Spinal cord (tissue), 10 donors: Measurements from ENCODE around the gene PLA2G2E. TPM values are rescaled to one million over a fixed set of nuclear protein-coding genes. Genes with fewer than 3 reads are reported as not detected.

Experiments used
- DNase-seq, 6 donors: peaks; one replicate each; pipeline versions ENCODE4 v3.0.0 to v3.0.0-alpha.2; 2013 to 2015; ENCODE audit warnings: low spot score in 6 of 6, low read depth in 4 of 6
- H3K27ac ChIP-seq: one replicate; pipeline ENCODE4 v1.5.1; 2013; ENCODE audit warnings: low read depth, low read length, control low read depth
- H3K27me3 ChIP-seq: one replicate; pipeline ENCODE4 v1.6.1; 2013; ENCODE audit warnings: low read length; ENCODE audit not compliant: control insufficient read depth, insufficient read depth
- H3K36me3 ChIP-seq: one replicate; pipeline ENCODE4 v1.6.1; 2013; ENCODE audit warnings: low read length; ENCODE audit not compliant: control insufficient read depth, insufficient read depth
- H3K4me1 ChIP-seq: one replicate; pipeline ENCODE4 v1.6.1; 2013; ENCODE audit warnings: low read length; ENCODE audit not compliant: control insufficient read depth, insufficient read depth
- H3K4me3 ChIP-seq: one replicate; pipeline ENCODE4 v1.5.1; 2013; ENCODE audit warnings: low read depth, low read length, control low read depth
- H3K9me3 ChIP-seq: one replicate; pipeline ENCODE4 v1.6.1; 2013; ENCODE audit warnings: low read length; ENCODE audit not compliant: control insufficient read depth, insufficient read depth
- whole genome bisulfite sequencing: methylation state at CpG from one replicate; pipeline ENCODE4 v1.1.5; 2013; ENCODE audit warnings: missing lambda C conversion rate; ENCODE audit not compliant: insufficient coverage; 5-methylcytosine and 5-hydroxymethylcytosine counted together
- polyA plus RNA-seq, 2 donors: library from polyadenylated mRNA; unstranded; fragments of 120-200 nt; gene quantifications; one replicate each; pipeline ENCODE4 v1.2.1, GENCODE V29; 2013; ENCODE audit not compliant: insufficient read length in 2 of 2
- total RNA-seq, 2 donors: library from RNA; depleted of rRNA in 1 of 2; stranded (reverse); fragments of 120-200 nt in 1 of 2; fragments of >200 nt in 1 of 2; gene quantifications; one replicate each; pipeline versions ENCODE4 v1.2.3 to v1.2.4, GENCODE V29; 2013 to 2014
- donor health status: healthy.

PLA2G2E gene
- total and polyA plus RNA-seq, 4 donors: not detected

DNA sequence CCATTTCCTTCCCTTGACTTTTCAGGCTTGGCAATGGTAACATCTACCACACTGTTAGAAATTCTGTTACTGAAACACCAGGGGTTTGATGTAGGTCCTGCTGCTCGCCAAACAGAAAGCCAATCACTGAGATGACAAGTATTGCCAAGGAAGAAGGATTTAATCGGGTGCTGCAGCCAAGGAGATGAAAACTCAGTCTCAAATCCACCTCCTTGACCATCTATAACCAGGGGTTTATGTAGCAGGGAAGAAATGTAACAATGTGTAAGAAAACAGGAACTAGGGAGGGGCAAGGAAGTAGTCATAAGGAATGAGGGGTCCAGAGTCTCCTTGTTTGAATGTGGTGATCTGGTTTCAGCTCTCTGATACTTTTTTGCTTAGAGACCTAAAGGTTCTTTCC, 30.6 kb upstream of the PLA2G2E start:
- no CpG with 5 or more reads among the region's 2 CpGs for WGBS
- no peak overlapping the region for H3K4me3 ChIP-seq
- H3K4me1 ChIP-seq: no peaks in the 10 kb centered on the region
- H3K36me3 ChIP-seq: no peaks in the 10 kb centered on the region
- no peak for DNase-seq
- H3K27me3 ChIP-seq: no peaks in the 10 kb centered on the region
- no peaks in the 10 kb centered on the region for H3K9me3 ChIP-seq
- no peak overlapping the region for H3K27ac ChIP-seq

DNA sequence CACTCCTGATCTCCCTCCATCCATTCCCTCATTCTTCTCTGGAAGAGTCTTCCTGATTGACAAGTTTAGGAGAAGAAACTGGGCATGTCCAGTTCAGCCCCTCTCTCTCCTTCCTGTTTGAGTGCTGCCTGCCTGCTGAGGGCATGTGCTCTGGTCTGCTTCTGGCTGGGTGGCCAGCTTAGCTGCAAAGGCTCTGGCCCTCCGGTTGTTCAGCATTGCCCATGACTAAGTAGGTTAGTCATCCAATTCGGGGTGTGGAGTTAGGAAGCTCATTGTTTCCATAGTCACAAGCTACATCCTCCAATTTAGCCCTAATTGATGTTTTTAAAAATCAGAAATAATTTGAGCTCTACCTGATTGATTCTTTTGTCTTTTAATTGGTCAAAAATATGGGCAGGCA, 25.6 kb upstream of the PLA2G2E start:
- DNase-seq: no peak
- no CpG with 5 or more reads among the region's 2 CpGs for WGBS
- Histone ChIP-seq H3K4me3 (no peak overlapping the region), H3K27me3 (no peaks in the 10 kb centered on the region), H3K27ac (no peak overlapping the region), H3K4me1 (no peaks in the 10 kb centered on the region), H3K36me3 (no peaks in the 10 kb centered on the region), H3K9me3 (no peaks in the 10 kb centered on the region)

DNA sequence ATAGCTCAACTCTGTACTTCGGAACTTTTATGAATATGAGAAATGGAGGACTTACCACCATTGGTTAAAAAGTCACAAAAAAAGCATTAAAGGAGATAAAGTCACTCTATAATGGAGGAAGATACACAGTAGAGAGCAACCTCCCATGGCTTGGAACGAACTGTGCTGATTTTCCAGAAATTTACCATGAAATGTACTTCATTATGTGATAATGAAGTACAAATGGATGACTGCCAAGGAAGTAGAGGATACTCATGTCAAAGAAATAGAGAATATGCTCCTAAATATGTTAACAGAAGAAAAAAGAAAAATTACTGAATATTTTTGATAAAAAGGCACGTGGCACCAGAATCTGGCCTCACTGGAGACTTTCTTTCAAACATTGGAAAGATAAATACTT, 23.6 kb upstream of the PLA2G2E start:
- Histone ChIP-seq H3K4me1 (no peaks in the 10 kb centered on the region), H3K36me3 (no peaks in the 10 kb centered on the region), H3K27ac (no peak overlapping the region), H3K27me3 (no peaks in the 10 kb centered on the region), H3K4me3 (no peak overlapping the region), H3K9me3 (no peaks in the 10 kb centered on the region)
- DNase-seq: no peak
- no CpG with 5 or more reads among the region's 3 CpGs for WGBS

DNA sequence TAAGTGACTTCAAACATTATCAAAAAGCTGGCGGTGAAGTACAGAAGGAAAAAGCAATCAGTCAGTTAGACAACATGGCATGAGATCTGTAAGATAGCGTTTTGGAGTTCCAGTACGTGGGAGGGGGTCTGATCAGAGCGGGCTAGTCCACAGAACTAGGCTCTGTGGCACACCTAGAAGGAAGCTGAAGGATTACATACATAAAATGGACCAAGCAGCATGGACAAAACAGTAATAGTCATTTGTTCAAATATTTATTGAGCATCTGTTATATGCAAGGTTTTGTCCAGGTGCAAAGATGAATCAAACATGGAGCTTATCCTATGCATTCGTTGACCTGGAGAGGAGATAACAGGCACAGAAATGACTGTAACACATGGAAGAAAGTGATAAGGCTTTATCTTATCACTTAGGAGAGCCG, 22.9 kb upstream of the PLA2G2E start:
- Histone ChIP-seq H3K4me1 (no peaks in the 10 kb centered on the region), H3K27me3 (no peaks in the 10 kb centered on the region), H3K27ac (no peak overlapping the region), H3K4me3 (no peak overlapping the region), H3K36me3 (no peaks in the 10 kb centered on the region), H3K9me3 (no peaks in the 10 kb centered on the region)
- WGBS: 86% methylated on average over 5 of the region's 6 CpGs
- no peak for DNase-seq

DNA sequence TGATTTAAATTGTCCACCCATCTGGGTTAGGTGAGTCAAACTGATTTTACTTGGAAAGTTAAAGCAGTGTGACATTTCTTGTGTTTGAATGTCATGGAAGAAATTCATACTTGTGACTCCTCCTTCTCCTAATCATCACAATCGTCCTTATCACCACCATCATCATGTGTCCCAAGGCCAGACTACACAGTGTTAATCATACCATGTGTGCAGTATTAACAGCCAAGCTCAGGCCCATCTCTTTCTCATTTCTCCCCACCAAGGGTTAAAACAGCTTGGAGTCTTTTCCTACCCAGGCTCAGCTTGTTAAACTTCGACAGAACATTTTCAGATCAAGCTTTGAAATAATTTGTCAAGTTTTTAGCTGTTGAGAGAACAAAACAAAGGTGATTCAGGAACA, 22.5 kb upstream of the PLA2G2E start:
- Histone ChIP-seq H3K4me1 (no peaks in the 10 kb centered on the region), H3K9me3 (no peaks in the 10 kb centered on the region), H3K36me3 (no peaks in the 10 kb centered on the region), H3K4me3 (no peak overlapping the region), H3K27ac (no peak overlapping the region), H3K27me3 (no peaks in the 10 kb centered on the region)
- DNase-seq: no peak
- WGBS: 50% methylated on average over 1 of the region's 2 CpGs

DNA sequence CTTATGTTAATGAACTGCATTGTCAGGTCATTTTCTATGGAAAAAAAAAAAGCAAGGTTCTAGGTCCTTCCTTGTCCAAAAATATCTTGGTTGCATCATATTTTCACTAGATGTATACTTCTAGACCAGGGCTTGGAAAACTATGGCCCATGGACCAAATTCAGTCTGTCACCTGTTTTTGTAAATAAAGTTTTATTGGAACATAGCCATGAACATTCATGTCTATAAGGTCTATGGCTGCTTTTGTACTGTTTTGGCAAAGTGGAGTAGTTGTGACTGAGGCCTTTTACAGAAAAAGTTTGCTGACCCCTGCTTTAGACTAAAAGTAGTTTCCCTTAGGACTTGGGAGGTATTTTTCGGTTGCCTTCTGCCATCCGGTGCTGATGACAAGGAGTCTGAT, 19.2 kb upstream of the PLA2G2E start:
- Histone ChIP-seq H3K27ac (no peak overlapping the region), H3K4me3 (no peak overlapping the region), H3K9me3 (no peaks in the 10 kb centered on the region), H3K4me1 (no peaks in the 10 kb centered on the region), H3K27me3 (no peaks in the 10 kb centered on the region), H3K36me3 (no peaks in the 10 kb centered on the region)
- DNase-seq: no peak
- WGBS: 100% methylated on average over 2 of the region's 2 CpGs

DNA sequence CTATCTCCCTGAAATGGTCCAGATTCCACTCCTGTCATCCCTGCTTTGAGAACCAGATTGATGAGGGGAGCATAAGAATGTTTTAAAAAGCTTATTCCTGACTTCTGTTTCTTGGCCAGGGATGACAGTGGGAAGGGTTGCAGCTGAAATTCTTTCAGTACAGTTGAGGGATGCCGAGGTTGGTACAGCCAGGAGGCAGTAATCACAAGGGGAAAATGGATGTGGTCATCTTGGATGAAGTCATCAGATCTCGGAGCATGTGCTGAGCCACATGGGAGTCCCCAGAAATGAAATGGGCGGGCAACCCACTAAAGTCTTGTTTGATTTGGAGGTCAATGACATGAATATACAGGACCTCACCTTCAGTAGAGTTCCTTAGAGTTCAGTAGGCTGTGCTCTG, 18.7 kb upstream of the PLA2G2E start:
- Histone ChIP-seq H3K27ac (no peak overlapping the region), H3K9me3 (no peaks in the 10 kb centered on the region), H3K27me3 (no peaks in the 10 kb centered on the region), H3K36me3 (no peaks in the 10 kb centered on the region), H3K4me1 (no peaks in the 10 kb centered on the region), H3K4me3 (no peak overlapping the region)
- WGBS: 78% methylated on average over 3 of the region's 3 CpGs
- no peak for DNase-seq

DNA sequence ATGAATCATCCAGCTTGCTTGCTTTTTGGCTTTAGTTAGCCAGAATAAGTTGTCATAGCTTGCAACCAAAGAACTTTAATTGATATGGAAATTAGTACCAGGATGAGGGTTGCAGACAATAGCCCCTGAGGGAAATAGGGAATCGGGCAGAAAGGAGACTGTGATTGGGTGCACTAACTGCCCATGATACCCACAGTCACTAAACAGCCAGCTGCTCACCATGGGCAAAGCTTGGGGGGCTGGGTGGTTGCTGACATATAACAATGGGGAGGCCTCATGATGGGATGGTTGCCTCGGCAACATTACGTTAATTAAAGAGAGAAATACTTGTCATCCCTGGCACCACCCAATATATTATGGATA, 17.8 kb upstream of the PLA2G2E start:
- no CpG with 5 or more reads among the region's 3 CpGs for WGBS

DNA sequence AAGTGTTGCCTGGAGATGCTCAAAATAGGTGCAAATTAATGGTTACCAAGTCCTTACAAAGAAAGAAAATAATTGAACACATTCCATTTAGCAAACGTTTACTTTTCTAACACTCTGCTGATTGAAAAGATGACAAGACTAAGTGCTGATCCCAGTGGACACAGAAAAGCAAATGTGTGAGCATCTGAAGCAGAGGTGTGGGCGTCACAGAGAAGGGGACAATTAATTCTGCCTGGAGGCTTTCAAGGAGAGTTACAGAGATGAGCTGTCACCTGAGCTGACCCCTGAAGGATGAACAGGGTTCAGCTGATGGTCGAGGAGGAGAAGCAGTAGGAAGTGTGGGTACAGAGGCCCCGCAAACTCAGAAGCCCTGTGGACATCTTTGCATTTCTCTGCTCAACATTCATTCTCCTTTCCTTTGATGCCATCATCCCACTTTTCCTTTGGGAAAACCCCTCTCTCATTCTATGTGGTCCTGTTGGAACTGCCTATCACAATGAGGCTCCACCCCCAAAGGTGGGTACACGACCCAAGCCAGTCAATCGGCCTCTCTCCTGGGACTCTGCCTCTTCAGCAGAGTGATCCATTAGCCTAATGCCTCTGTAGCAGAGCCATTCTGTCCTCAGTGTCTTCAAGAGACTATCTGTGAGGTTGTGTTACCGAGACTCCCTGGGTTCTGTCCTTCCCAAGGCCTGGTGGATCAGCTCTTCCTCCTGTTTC, 17.2 kb upstream of the PLA2G2E start:
- no peak overlapping the region for H3K27ac ChIP-seq
- H3K4me3 ChIP-seq: no peak overlapping the region
- H3K36me3 ChIP-seq: no peaks in the 10 kb centered on the region
- WGBS: 33% methylated on average over 3 of the region's 7 CpGs
- H3K9me3 ChIP-seq: no peaks in the 10 kb centered on the region
- no peaks in the 10 kb centered on the region for H3K27me3 ChIP-seq
- H3K4me1 ChIP-seq: no peaks in the 10 kb centered on the region
- no peak for DNase-seq

More for the DNA sequence above, 17.8 kb upstream of the PLA2G2E start:
- peak in 2 of 6 donors; percentile 41 to 44 for DNase-seq
- Histone ChIP-seq H3K4me1 (no peaks in the 10 kb centered on the region), H3K36me3 (no peaks in the 10 kb centered on the region), H3K4me3 (no peak overlapping the region), H3K27me3 (no peaks in the 10 kb centered on the region), H3K27ac (no peak overlapping the region), H3K9me3 (no peaks in the 10 kb centered on the region)

DNA sequence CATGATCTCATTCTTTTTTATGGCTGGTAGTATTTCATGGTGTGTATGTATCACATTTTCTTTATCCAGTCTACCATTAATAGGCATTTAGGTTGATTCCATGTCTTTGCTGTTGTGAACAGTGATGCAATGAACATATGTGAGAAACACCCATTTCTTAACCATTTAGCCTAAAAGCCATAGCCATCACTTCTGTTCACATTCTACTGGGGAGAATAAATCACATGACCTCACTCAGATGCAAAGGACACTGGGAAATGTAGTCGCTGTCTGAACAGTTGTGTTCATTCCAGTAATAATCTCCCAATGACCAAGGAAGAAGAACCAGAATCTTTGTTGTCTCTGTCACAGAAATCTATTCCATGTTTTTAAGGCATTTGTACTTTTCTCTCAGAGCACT, 15.1 kb upstream of the PLA2G2E start:
- H3K27me3 ChIP-seq: no peaks in the 10 kb centered on the region
- 83% methylated on average over 1 of the region's 1 CpG for WGBS

More for the DNA sequence above, 15.1 kb upstream of the PLA2G2E start:
- Histone ChIP-seq H3K36me3 (no peaks in the 10 kb centered on the region), H3K9me3 (no peaks in the 10 kb centered on the region), H3K27ac (no peak overlapping the region), H3K4me1 (no peaks in the 10 kb centered on the region), H3K4me3 (no peak overlapping the region)
- DNase-seq: no peak
